ENCODE data around the gene CFAP251. TPM values are rescaled to one million over a fixed set of nuclear protein-coding genes. Genes with fewer than 3 reads are reported as not detected.

Gene CFAP251
- total RNA-seq, 1 experiment from 2014 or later = 5.5 TPM

GRCh38 chr12:121892673-121893561 is 25.5 kb upstream of the CFAP251 start:
- H3K9me3 ChIP-seq (ENCODE audit: low read depth, low read length, poor library complexity, severe bottlenecking) = no peaks in the 10 kb centered on the region
- intact Hi-C loops (cut with micrococcal nuclease; ENCODE audit: unreplicated experiment) = no loop called here
- no peak overlapping the region for H3K4me3 ChIP-seq (ENCODE audit: low read depth, low read length, poor library complexity, severe bottlenecking)
- H3K36me3 ChIP-seq (ENCODE audit: insufficient read depth, low read length, poor library complexity, severe bottlenecking) = peaks cover 18% of the 10 kb centered on the region
- BruUV-seq (replicated peaks) = no TSS peak
- CTCF ChIA-PET = no interaction called here
- no peaks in the 10 kb centered on the region for H3K27me3 ChIP-seq (replicated peaks; ENCODE audit: insufficient read depth, low read depth, low read length, poor library complexity)
- peak overlapping the region; percentile 58 for H3K27ac ChIP-seq (ENCODE audit: low read depth, low read length, poor library complexity, severe bottlenecking)
- no peak for TF ChIP-seq EZH2 (IDR thresholded peaks at IDR 0.05; ENCODE audit: borderline replicate concordance, low read depth, low read length, poor library complexity, severe bottlenecking)
- no peak for TF ChIP-seq CTCF (conservative IDR thresholded peaks at IDR 0.05; ENCODE audit: low read depth, low read length)
- peaks cover 15% of the 10 kb centered on the region for H3K4me1 ChIP-seq (ENCODE audit: insufficient read depth, low read length, poor library complexity, severe bottlenecking)
- DNase-seq (ENCODE audit: low spot score) = no peak
- POLR2A ChIA-PET (ENCODE audit: low non-redundant PET) = no interaction called here

GRCh38 chr12:121893961-121894460 is 24.4 kb upstream of the CFAP251 start:
- no TSS peak for BruUV-seq (replicated peaks)
- intact Hi-C loops (cut with micrococcal nuclease; ENCODE audit: unreplicated experiment) = no loop called here
- ChIA-PET POLR2A (ENCODE audit: low non-redundant PET) (no interaction called here), CTCF (no interaction called here)
- no peaks in the 10 kb centered on the region for H3K9me3 ChIP-seq (ENCODE audit: low read depth, low read length, poor library complexity, severe bottlenecking)
- peaks cover 19% of the 10 kb centered on the region for H3K36me3 ChIP-seq (ENCODE audit: insufficient read depth, low read length, poor library complexity, severe bottlenecking)
- H3K27me3 ChIP-seq (replicated peaks; ENCODE audit: insufficient read depth, low read depth, low read length, poor library complexity) = no peaks in the 10 kb centered on the region
- peaks cover 12% of the 10 kb centered on the region for H3K4me1 ChIP-seq (ENCODE audit: insufficient read depth, low read length, poor library complexity, severe bottlenecking)
- no peak for TF ChIP-seq EZH2 (IDR thresholded peaks at IDR 0.05; ENCODE audit: borderline replicate concordance, low read depth, low read length, poor library complexity, severe bottlenecking)
- TF ChIP-seq CTCF (conservative IDR thresholded peaks at IDR 0.05; ENCODE audit: low read depth, low read length) = no peak
- DNase-seq (ENCODE audit: low spot score) = peak; percentile 56
- peak overlapping the region; percentile 52 for H3K27ac ChIP-seq (ENCODE audit: low read depth, low read length, poor library complexity, severe bottlenecking)
- H3K4me3 ChIP-seq (ENCODE audit: low read depth, low read length, poor library complexity, severe bottlenecking) = no peak overlapping the region

- Histone ChIP-seq H3K27me3 (replicated peaks; ENCODE audit: insufficient read depth, low read depth, low read length, poor library complexity) (no peaks in the 10 kb centered on the region), H3K4me1 (ENCODE audit: insufficient read depth, low read length, poor library complexity, severe bottlenecking) (peaks cover 12% of the 10 kb centered on the region), H3K36me3 (ENCODE audit: insufficient read depth, low read length, poor library complexity, severe bottlenecking) (peaks cover 26% of the 10 kb centered on the region), H3K9me3 (ENCODE audit: low read depth, low read length, poor library complexity, severe bottlenecking) (no peaks in the 10 kb centered on the region), H3K4me3 (ENCODE audit: low read depth, low read length, poor library complexity, severe bottlenecking) (no peak overlapping the region), H3K27ac (ENCODE audit: low read depth, low read length, poor library complexity, severe bottlenecking) (no peak overlapping the region)
- TF ChIP-seq CTCF (conservative IDR thresholded peaks at IDR 0.05; ENCODE audit: low read depth, low read length) (peak; percentile 40), EZH2 (IDR thresholded peaks at IDR 0.05; ENCODE audit: borderline replicate concordance, low read depth, low read length, poor library complexity, severe bottlenecking) (no peak)
- intact Hi-C loops (cut with micrococcal nuclease; ENCODE audit: unreplicated experiment) = no loop called here
- ChIA-PET POLR2A (ENCODE audit: low non-redundant PET) (no interaction called here), CTCF (no interaction called here)
- DNase-seq (ENCODE audit: low spot score) = peak; percentile 27
- BruUV-seq (replicated peaks) = no TSS peak
Measured at GRCh38 chr12:121894633-121895032, 23.8 kb upstream of the CFAP251 start.
